Pancreas (tissue), 10 donors: Measurements from ENCODE around the gene TBC1D4. TPM values are rescaled to one million over a fixed set of nuclear protein-coding genes. Genes with fewer than 3 reads are reported as not detected.

Source experiments
- ATAC-seq, 4 donors: fragments of 200-7000 bp; cut with Tn5 transposase; one replicate each; pipeline versions ENCODE4 v1.8.0 to v1.9.1; 2020; ENCODE audit warnings: mild to moderate bottlenecking in 4 of 4, moderate library complexity in 4 of 4
- DNase-seq, 6 donors: peaks; one replicate each; pipeline ENCODE4 v3.0.0-alpha.2; 2020
- FAIRE-seq: peaks from 2 replicates; lab custom pipeline; 2012; peaks lifted over from hg19 to GRCh38; lab: Jason Lieb, UNC
- H3K27ac ChIP-seq, 4 donors: fragments of 200-600 bp; sonication (generic); 1 replicate in 3 of 4; 2 replicates in 1 of 4; pipeline versions ENCODE4 v1.5.0 to v1.8.0; 2020
- H3K27me3 ChIP-seq, 4 donors: fragments of 200-600 bp; one replicate each; pipeline ENCODE4 v1.8.0; 2021
- H3K36me3 ChIP-seq, 3 donors: fragments of 200-600 bp; sonication (generic) in 1 of 3; one replicate each; pipeline versions ENCODE4 v1.5.0 to v1.8.0; 2020 to 2021
- H3K4me1 ChIP-seq, 3 donors: fragments of 200-600 bp; one replicate each; pipeline ENCODE4 v1.8.0; 2021
- H3K4me3 ChIP-seq, 4 donors: fragments of 200-600 bp; sonication (generic) in 2 of 4; one replicate each; pipeline versions ENCODE4 v1.5.0 to v1.8.0; 2020 to 2021
- H3K9me3 ChIP-seq, 4 donors: fragments of 200-600 bp; one replicate each; pipeline ENCODE4 v1.8.0; 2021
- CTCF ChIP-seq, 4 donors: fragments of 200-600 bp; sonication (generic) in 3 of 4; IDR thresholded peaks; one replicate each; pipeline versions ENCODE4 v1.5.0 to v1.8.0; 2021; ENCODE audit warnings: antibody characterized with exemption in 4 of 4
- WGBS, 2 donors: extraction: QIAGEN DNeasy Blood & Tissue Kit; methylation state at CpG; one replicate each; pipeline ENCODE4 v1.1.7; 2013; 5-methylcytosine and 5-hydroxymethylcytosine counted together
- intact Hi-C, 3 donors: fragments of 100-400 bp; cut with DNase I; formaldehyde crosslinking; loops; one replicate each; pipeline versions ENCODE4 v1.11.1 to v1.14.2; 2022
- polyA plus RNA-seq, 2 donors: library from polyadenylated mRNA; stranded (reverse); fragments of 200-250 nt; gene quantifications; one replicate each; pipeline ENCODE4 v1.2.3, GENCODE V29; 2013
- total RNA-seq, 6 donors: library from RNA; stranded (reverse); fragmentation: NEBNext Ultra II Directional in 4 of 6; extraction: Animal tissue kit (Norgen Biotek cat#: 25700) in 4 of 6; gene quantifications; one replicate each; pipeline versions ENCODE4 v1.2.1 to v1.2.4, GENCODE V29; 2021 to 2023
- donor health status: healthy with polysubstance abuse.
- donor health status: DM: no; HTN: no; CAD: no; lungs with moderate emphysema.
- donor health status: DM: no; HTN: no; CAD: no.
- donor health status: control.
- donor health status: control.
- donor health status: Bipolar disorder and iron deficiency.
- donor health status: DM: yes; HTN: yes; CAD: no.
- donor health status: DM: no; HTN: no; CAD: no.
- donor health status: DM: no; HTN: no; CAD: no.
- donor health status: DM: yes; HTN: yes; CAD: no.

TBC1D4 gene
- total and polyA plus RNA-seq, 8 donors = 8.2 to 19.7 (median 10.5) TPM

- no peak for FAIRE-seq
- no peak for TF ChIP-seq CTCF (IDR thresholded peaks at IDR 0.05)
- H3K9me3 ChIP-seq = no peaks in the 10 kb centered on the region
- H3K4me3 ChIP-seq = no peak overlapping the region
- ATAC-seq = no peak
- intact Hi-C loops = loop anchor here in 2 of 3 donors (5.0 to 10.0 kb wide), 2 partner anchors 107 to 109 kb away; partner anchors contain the start of gene TBC1D4 (in 2 of the 2)
- no peak overlapping the region for H3K27ac ChIP-seq
- no peak for DNase-seq
- no peaks in the 10 kb centered on the region for H3K36me3 ChIP-seq
- no peaks in the 10 kb centered on the region for H3K27me3 ChIP-seq
- H3K4me1 ChIP-seq = no peaks in the 10 kb centered on the region
- WGBS, 2 donors = 73 to 82% methylated on average over 2 of the region's 2 CpGs
Measured at GRCh38 chr13:75375329-75375728, 106.6 kb downstream of the TBC1D4 start.

GRCh38 chr13:75373988-75374387, 108.0 kb downstream of the TBC1D4 start:
- FAIRE-seq = no peak
- no peak for ATAC-seq
- 69 to 89% methylated on average over 5 of the region's 5 CpGs for WGBS, 2 donors

GRCh38 chr13:75372923-75373841, 108.8 kb downstream of the TBC1D4 start:
- Histone ChIP-seq H3K9me3 (no peaks in the 10 kb centered on the region), H3K4me3 (no peak overlapping the region), H3K27ac (no peak overlapping the region), H3K27me3 (no peaks in the 10 kb centered on the region), H3K4me1 (no peaks in the 10 kb centered on the region), H3K36me3 (no peaks in the 10 kb centered on the region)
- FAIRE-seq (no peak), ATAC-seq (peak in 1 of 4 donors; percentile 46), DNase-seq (no peak)
- intact Hi-C loops = loop anchor here in 1 of 3 donors (10.0 kb wide), 1 partner anchor 112 kb away; the partner anchor contains the start of gene TBC1D4
- WGBS, 2 donors = 58 to 65% methylated on average over 13 of the region's 13 CpGs
- no peak for TF ChIP-seq CTCF (IDR thresholded peaks at IDR 0.05)

More at GRCh38 chr13:75373988-75374387, 108.0 kb downstream of the TBC1D4 start:
- Histone ChIP-seq H3K4me1 (no peaks in the 10 kb centered on the region), H3K27me3 (no peaks in the 10 kb centered on the region), H3K36me3 (no peaks in the 10 kb centered on the region), H3K4me3 (no peak overlapping the region), H3K27ac (no peak overlapping the region), H3K9me3 (no peaks in the 10 kb centered on the region)
- TF ChIP-seq CTCF (IDR thresholded peaks at IDR 0.05) = no peak
- intact Hi-C loops = loop anchor here in 1 of 3 donors (10.0 kb wide), 1 partner anchor 111 kb away; the partner anchor contains the start of gene TBC1D4
- DNase-seq = no peak

GRCh38 chr13:75372517-75372916, 109.5 kb downstream of the TBC1D4 start:
- FAIRE-seq (no peak), DNase-seq (peak in 1 of 6 donors; percentile 20), ATAC-seq (peak; percentile 85 to 94 (median 90))
- 10 to 26% methylated on average over 1 of the region's 1 CpG for WGBS, 2 donors
- TF ChIP-seq CTCF (IDR thresholded peaks at IDR 0.05) = peak; percentile 42 to 77 (median 58)
- Histone ChIP-seq H3K36me3 (no peaks in the 10 kb centered on the region), H3K9me3 (no peaks in the 10 kb centered on the region), H3K4me3 (no peak overlapping the region), H3K4me1 (peaks cover 2 to 3% (median 3%) of the 10 kb centered on the region in 3 donors), H3K27ac (no peak overlapping the region), H3K27me3 (no peaks in the 10 kb centered on the region)
- intact Hi-C loops = loop anchor here in 1 of 3 donors (10.0 kb wide), 1 partner anchor 112 kb away; the partner anchor contains the start of gene TBC1D4
